A673 (cell line): ENCODE measurements around the gene MXRA5.

Experiments
- EZH2 ChIP-seq: fragments of 200-600 bp; sonication (generic); IDR thresholded peaks from 2 replicates; pipeline ENCODE4 v1.6.1; 2017; ENCODE audit warnings: borderline replicate concordance, low read depth, mild to moderate bottlenecking, mixed read lengths, antibody characterized with exemption, low read length; ENCODE audit not compliant: poor library complexity, severe bottlenecking
- TF ChIP-seq, protein P1 (sequence below): fragments of 300-800, 200-600 bp; sonication (generic); conservative IDR thresholded peaks from 2 replicates; pipeline ENCODE4 v1.5.1; 2017; ENCODE audit warnings: low read depth, mild to moderate bottlenecking, antibody characterized with exemption, low read length, moderate library complexity, mixed read lengths

DNA sequence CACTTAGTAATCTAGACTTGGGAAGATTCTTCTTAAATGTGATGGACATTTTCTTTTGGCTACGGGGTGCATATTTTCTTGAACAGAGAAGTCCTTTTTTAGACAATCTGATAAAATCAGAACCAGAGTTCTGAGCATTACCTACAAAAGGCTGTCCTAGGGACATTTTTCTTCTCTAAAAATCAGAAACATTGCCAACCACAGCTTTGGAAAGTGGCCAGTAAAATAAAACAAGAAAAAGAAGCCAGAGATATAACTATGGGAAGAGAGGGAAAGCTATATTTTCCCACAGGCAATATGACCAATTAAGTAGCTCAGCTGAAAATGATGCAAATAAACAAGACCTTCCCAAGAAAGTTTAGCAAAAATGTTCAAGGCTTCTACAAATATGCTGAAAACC lies 55.9 kb downstream of the MXRA5 start:
- TF ChIP-seq, protein P1, sequence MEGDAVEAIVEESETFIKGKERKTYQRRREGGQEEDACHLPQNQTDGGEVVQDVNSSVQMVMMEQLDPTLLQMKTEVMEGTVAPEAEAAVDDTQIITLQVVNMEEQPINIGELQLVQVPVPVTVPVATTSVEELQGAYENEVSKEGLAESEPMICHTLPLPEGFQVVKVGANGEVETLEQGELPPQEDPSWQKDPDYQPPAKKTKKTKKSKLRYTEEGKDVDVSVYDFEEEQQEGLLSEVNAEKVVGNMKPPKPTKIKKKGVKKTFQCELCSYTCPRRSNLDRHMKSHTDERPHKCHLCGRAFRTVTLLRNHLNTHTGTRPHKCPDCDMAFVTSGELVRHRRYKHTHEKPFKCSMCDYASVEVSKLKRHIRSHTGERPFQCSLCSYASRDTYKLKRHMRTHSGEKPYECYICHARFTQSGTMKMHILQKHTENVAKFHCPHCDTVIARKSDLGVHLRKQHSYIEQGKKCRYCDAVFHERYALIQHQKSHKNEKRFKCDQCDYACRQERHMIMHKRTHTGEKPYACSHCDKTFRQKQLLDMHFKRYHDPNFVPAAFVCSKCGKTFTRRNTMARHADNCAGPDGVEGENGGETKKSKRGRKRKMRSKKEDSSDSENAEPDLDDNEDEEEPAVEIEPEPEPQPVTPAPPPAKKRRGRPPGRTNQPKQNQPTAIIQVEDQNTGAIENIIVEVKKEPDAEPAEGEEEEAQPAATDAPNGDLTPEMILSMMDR = no peak
- no peak for TF ChIP-seq EZH2
